SH-SY5Y (cell line): ENCODE results near the gene NLRP3.

Experiments
- GATA2 ChIP-seq: IDR thresholded peaks from 2 replicates; pipeline ENCODE4 v1.6.1; 2011; ENCODE audit warnings: mild to moderate bottlenecking, low read depth, low read length
- GATA3 ChIP-seq: IDR thresholded peaks from 2 replicates; pipeline ENCODE4 v1.6.1; 2011; ENCODE audit warnings: low read depth, mild to moderate bottlenecking, low read length, moderate library complexity

GRCh38 chr1:247475793-247476192 is 59.8 kb downstream of the NLRP3 start:
- TF ChIP-seq GATA3 = no peak
- TF ChIP-seq GATA2 = no peak
